ENCODE measurements around the gene CTNND2. TPM values are rescaled to one million over a fixed set of nuclear protein-coding genes. Genes with fewer than 3 reads are reported as not detected.

Gene CTNND2
- total RNA-seq, 1 donor from 2014 or later, result 40.0 TPM

- Mint-ChIP-seq H3K4me1 (no peaks in the 10 kb centered on the region), H3K27ac (ENCODE audit: unreplicated experiment) (no peak overlapping the region), H3K9me3 (peaks cover 24% of the 10 kb centered on the region), H3K27me3 (ENCODE audit: low read depth) (no peaks in the 10 kb centered on the region), H3K4me3 (no peak overlapping the region), H3K36me3 (ENCODE audit: low read depth) (peaks cover 38% of the 10 kb centered on the region)
- no peak for TF ChIP-seq CTCF (conservative IDR thresholded peaks at IDR 0.05)
- no peak for DNase-seq (ENCODE audit: low read depth, low spot score)
Observed at GRCh38 chr5:11281842-11282241, 622.4 kb downstream of the CTNND2 start.

- H3K36me3 Mint-ChIP-seq (ENCODE audit: low read depth), result peaks cover 22% of the 10 kb centered on the region
- H3K4me1 Mint-ChIP-seq, result no peaks in the 10 kb centered on the region
- no peaks in the 10 kb centered on the region for H3K27me3 Mint-ChIP-seq (ENCODE audit: low read depth)
- H3K4me3 Mint-ChIP-seq, result no peak overlapping the region
- TF ChIP-seq CTCF (conservative IDR thresholded peaks at IDR 0.05), result no peak
- H3K9me3 Mint-ChIP-seq, result peaks cover 10% of the 10 kb centered on the region
- no peak for DNase-seq (ENCODE audit: low read depth, low spot score)
- no peak overlapping the region for H3K27ac Mint-ChIP-seq (ENCODE audit: unreplicated experiment)
Observed at GRCh38 chr5:11277323-11277722, 626.9 kb downstream of the CTNND2 start.

- Mint-ChIP-seq H3K27me3 (ENCODE audit: low read depth) (no peaks in the 10 kb centered on the region), H3K9me3 (peaks cover 7% of the 10 kb centered on the region), H3K4me3 (no peak overlapping the region)
Observed at GRCh38 chr5:11273180-11273903, 630.9 kb downstream of the CTNND2 start.

GRCh38 chr5:11269515-11269914 is 634.7 kb downstream of the CTNND2 start:
- H3K9me3 Mint-ChIP-seq, result no peaks in the 10 kb centered on the region
- no peak overlapping the region for H3K4me3 Mint-ChIP-seq
- no peak overlapping the region for H3K27ac Mint-ChIP-seq (ENCODE audit: unreplicated experiment)
- no peak for TF ChIP-seq CTCF (conservative IDR thresholded peaks at IDR 0.05)
- H3K4me1 Mint-ChIP-seq, result peaks cover 10% of the 10 kb centered on the region
- no peak for DNase-seq (ENCODE audit: low read depth, low spot score)
- H3K27me3 Mint-ChIP-seq (ENCODE audit: low read depth), result no peaks in the 10 kb centered on the region
- H3K36me3 Mint-ChIP-seq (ENCODE audit: low read depth), result no peaks in the 10 kb centered on the region

More at GRCh38 chr5:11273180-11273903, 630.9 kb downstream of the CTNND2 start:
- no peak for TF ChIP-seq CTCF (conservative IDR thresholded peaks at IDR 0.05)
- peaks cover 10% of the 10 kb centered on the region for H3K4me1 Mint-ChIP-seq
- H3K27ac Mint-ChIP-seq (ENCODE audit: unreplicated experiment), result no peak overlapping the region
- DNase-seq (ENCODE audit: low read depth, low spot score), result no peak
- H3K36me3 Mint-ChIP-seq (ENCODE audit: low read depth), result peaks cover 6% of the 10 kb centered on the region

GRCh38 chr5:11268891-11269290 is 635.4 kb downstream of the CTNND2 start:
- no peaks in the 10 kb centered on the region for H3K9me3 Mint-ChIP-seq
- no peak for DNase-seq (ENCODE audit: low read depth, low spot score)
- H3K27me3 Mint-ChIP-seq (ENCODE audit: low read depth), result no peaks in the 10 kb centered on the region
- H3K4me1 Mint-ChIP-seq, result peaks cover 10% of the 10 kb centered on the region
- no peak overlapping the region for H3K4me3 Mint-ChIP-seq
- no peaks in the 10 kb centered on the region for H3K36me3 Mint-ChIP-seq (ENCODE audit: low read depth)
- no peak for TF ChIP-seq CTCF (conservative IDR thresholded peaks at IDR 0.05)
- no peak overlapping the region for H3K27ac Mint-ChIP-seq (ENCODE audit: unreplicated experiment)
